ENCODE data around the gene PYROXD2.

PYROXD2 gene

DNA sequence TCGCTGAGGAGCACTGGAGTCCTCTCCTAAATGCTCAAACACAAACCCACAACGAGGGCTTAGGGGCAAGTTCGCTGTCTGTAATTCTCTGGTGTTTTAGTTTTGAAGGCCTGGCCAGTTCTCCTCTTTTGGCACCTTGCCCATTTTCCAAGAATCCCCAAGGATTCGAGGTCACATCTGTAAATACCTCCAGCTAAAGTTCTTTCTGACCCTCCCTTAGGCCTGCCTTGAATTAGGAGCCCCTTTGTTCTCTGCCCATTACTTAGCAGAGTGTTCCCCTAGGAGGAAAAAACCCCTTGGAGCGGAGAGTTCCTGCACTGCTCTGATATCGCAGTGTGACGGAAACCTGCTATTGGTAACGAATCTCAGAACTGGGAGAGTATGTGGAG, 743 bp upstream of the PYROXD2 start:
- TF ChIP-seq GATA3 (IDR thresholded peaks at IDR 0.05; ENCODE audit: low read depth, low read length) (no peak), GATA2 (IDR thresholded peaks at IDR 0.05; ENCODE audit: low read depth, low read length) (no peak)

DNA sequence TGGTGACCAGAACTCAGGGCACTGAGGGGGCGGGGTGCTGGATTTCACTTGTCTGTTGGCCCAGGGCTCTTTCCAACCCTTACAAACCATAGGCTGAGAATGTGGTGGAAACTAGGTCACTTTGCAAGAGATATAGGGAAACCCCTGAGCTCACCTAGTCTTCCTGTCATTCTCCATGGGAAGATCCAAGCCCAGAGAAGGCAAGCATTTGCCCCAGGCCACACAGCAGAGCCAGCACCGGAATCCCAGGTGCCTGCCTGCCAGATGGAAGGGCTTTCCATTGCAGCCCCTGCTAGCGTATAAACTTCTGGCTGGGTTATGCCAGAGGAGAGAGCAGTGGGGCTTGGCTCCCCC, 427 bp downstream of the PYROXD2 start:
- TF ChIP-seq GATA2 (IDR thresholded peaks at IDR 0.05; ENCODE audit: low read depth, low read length), result no peak
- TF ChIP-seq GATA3 (IDR thresholded peaks at IDR 0.05; ENCODE audit: low read depth, low read length), result no peak

- TF ChIP-seq GATA2 (IDR thresholded peaks at IDR 0.05; ENCODE audit: low read depth, low read length) (no peak), GATA3 (IDR thresholded peaks at IDR 0.05; ENCODE audit: low read depth, low read length) (no peak)
Measured at GRCh38 chr10:98411768-98412167, 3.2 kb downstream of the PYROXD2 start.

GRCh38 chr10:98411166-98411565, 3.8 kb downstream of the PYROXD2 start:
- TF ChIP-seq GATA2 (IDR thresholded peaks at IDR 0.05; ENCODE audit: low read depth, low read length) (no peak), GATA3 (IDR thresholded peaks at IDR 0.05; ENCODE audit: low read depth, low read length) (no peak)

GRCh38 chr10:98410759-98411158, 4.2 kb downstream of the PYROXD2 start:
- no peak for TF ChIP-seq GATA2 (IDR thresholded peaks at IDR 0.05; ENCODE audit: low read depth, low read length)
- no peak for TF ChIP-seq GATA3 (IDR thresholded peaks at IDR 0.05; ENCODE audit: low read depth, low read length)

GRCh38 chr10:98410135-98410743, 4.7 kb downstream of the PYROXD2 start:
- TF ChIP-seq GATA3 (IDR thresholded peaks at IDR 0.05; ENCODE audit: low read depth, low read length) (no peak), GATA2 (IDR thresholded peaks at IDR 0.05; ENCODE audit: low read depth, low read length) (no peak)

GRCh38 chr10:98408799-98409198, 6.2 kb downstream of the PYROXD2 start:
- no peak for TF ChIP-seq GATA2 (IDR thresholded peaks at IDR 0.05; ENCODE audit: low read depth, low read length)
- TF ChIP-seq GATA3 (IDR thresholded peaks at IDR 0.05; ENCODE audit: low read depth, low read length), result no peak

- TF ChIP-seq GATA3 (IDR thresholded peaks at IDR 0.05; ENCODE audit: low read depth, low read length) (no peak), GATA2 (IDR thresholded peaks at IDR 0.05; ENCODE audit: low read depth, low read length) (no peak)
Measured at GRCh38 chr10:98407744-98408241, 7.2 kb downstream of the PYROXD2 start.

DNA sequence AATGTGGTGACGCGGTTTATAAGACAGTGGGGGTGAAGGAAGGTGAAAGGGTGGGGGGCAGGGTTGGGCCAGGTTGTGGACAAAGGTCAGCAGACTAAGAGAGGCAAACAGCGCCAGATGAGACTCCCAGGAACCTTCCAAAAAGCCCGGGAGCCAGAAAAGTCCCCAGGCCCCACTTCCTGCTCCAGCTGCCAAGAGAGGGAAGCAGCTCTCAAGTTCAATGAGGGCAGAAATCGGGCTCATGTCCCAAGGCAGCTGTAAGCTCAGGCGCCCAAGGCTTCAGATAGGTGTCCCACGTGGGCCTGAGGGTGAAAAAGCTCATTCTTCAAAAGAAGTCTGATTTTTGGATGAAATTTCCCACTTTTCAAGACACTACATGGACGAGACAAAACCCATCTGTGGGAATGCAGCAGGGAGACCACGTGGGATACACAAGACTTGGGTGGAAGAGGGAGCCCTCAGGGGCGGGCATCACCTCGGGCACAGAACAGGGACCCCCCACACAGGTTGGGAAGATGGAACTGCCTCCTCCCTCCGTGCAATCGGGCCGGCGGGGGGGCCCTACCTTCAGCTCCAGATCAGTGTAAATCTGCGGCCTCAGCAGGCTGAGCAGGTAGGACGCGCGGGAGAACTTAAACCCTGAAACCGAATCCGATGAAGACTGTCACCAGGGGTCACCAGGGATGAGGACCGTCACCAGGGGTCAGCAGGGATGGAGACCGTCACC, 7.8 kb downstream of the PYROXD2 start:
- TF ChIP-seq GATA2 (IDR thresholded peaks at IDR 0.05; ENCODE audit: low read depth, low read length) (no peak), GATA3 (IDR thresholded peaks at IDR 0.05; ENCODE audit: low read depth, low read length) (no peak)

DNA sequence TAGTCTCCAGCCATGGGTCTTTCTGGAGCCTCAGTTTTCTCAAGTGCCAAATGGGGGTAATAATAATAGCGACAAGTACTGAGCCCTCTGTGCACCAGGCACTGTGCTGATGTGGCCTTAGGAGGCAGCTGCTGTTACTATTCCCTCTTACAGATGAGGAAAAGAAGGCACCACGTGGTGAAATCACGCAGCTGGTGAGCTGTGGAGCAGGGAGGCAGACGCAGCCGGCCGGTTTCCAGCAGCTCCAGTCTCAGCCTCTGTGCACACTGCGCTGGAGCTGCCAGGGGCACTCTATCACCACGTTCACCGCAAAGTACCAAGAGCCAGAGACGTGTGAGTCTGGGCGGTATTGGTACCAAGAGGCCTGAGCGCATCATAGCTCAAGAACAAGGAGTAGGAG, 9.6 kb downstream of the PYROXD2 start:
- TF ChIP-seq GATA2 (IDR thresholded peaks at IDR 0.05; ENCODE audit: low read depth, low read length), result no peak
- no peak for TF ChIP-seq GATA3 (IDR thresholded peaks at IDR 0.05; ENCODE audit: low read depth, low read length)

GRCh38 chr10:98404571-98405359, 10.2 kb downstream of the PYROXD2 start:
- no peak for TF ChIP-seq GATA2 (IDR thresholded peaks at IDR 0.05; ENCODE audit: low read depth, low read length)
- TF ChIP-seq GATA3 (IDR thresholded peaks at IDR 0.05; ENCODE audit: low read depth, low read length), result no peak

DNA sequence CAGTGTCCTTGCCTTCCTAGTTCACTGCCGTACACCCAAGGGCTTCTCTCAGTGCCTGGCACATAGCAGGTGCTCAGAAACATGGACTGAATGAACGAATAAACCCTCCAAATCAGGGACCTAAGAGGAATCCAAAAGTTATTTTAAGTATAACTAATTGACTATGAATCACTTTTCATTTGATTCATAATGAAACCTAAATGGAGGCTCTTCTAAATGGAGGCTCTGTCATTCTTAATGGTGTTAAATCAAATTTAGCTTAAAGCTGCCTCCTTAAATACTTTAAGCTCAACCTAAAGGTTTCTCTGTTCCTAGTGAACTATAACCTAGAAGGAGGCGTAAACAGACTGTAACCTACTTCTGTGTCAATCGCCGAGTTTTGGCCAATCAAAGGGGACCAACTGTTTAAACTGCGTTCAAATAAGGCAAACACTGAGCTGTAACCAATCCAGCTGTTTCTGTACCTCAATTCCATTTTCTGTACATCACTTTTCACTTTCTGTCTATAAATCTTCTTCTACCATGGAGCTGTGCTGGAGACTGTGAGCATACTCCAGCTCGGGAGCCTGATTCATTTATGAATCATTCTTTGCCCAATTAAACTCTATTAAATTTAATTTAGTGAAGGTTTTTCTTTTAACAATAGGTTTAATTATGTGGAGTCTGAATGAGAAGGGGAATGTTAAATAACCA, 11.0 kb downstream of the PYROXD2 start:
- no peak for TF ChIP-seq GATA3 (IDR thresholded peaks at IDR 0.05; ENCODE audit: low read depth, low read length)
- TF ChIP-seq GATA2 (IDR thresholded peaks at IDR 0.05; ENCODE audit: low read depth, low read length), result no peak

DNA sequence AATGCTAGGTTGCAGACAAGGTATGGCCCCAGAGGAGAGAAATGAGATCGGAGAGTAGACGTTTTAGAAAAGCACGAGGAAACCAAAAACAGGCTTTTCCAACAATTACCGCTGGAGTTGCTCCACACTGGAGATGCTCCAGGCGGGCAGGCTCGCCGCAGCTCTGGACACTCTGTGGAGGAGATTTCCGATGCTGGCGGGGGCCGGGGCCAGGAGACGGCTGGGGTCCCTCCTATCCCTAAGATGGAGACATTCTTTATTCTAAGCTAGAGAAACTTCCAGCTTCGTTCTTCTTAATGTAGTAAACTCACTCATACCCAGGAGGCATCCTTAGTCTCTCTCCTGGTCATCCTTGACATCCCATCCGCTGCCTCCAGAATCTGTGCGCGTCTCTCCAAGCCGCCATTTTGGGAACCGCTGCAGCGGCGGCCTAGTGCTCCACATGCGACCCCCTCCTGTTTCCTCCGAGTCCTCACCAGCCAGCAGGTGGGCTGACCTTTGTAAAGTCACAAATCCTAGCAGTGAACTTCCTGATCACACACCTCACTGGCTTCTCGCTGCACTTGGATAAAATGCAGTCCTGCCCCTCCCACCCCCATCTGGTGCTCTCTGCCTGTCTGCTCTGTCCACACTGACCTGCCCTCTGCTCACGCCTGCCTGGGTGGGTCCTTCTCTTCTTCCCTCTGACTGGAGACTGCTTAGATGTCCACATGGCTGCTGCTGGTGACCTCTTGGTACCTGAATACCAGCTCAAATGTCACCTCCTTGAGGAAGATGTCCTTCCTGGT, 11.9 kb downstream of the PYROXD2 start:
- TF ChIP-seq GATA3 (IDR thresholded peaks at IDR 0.05; ENCODE audit: low read depth, low read length) (no peak), GATA2 (IDR thresholded peaks at IDR 0.05; ENCODE audit: low read depth, low read length) (no peak)
